GM19438 (cell line): Measurements from ENCODE around the gene PTX4.

Experiments
- ATAC-seq: cut with Tn5 transposase; IDR thresholded peaks from one replicate; pipeline ENCODE4 v1.9.1; 2021; ENCODE audit warnings: low read depth; ENCODE audit not compliant: unreplicated experiment

Gene PTX4

GRCh38 chr16:1488619-1489018 is at the start of gene PTX4:
TSS of gene PTX4 (minus strand) at chr16:1488944. CDS start at chr16:1488909, 35 bp downstream.
- ATAC-seq: no peak

GRCh38 chr16:1537763-1538289 is 49.1 kb upstream of the PTX4 start:
- ATAC-seq: no peak

DNA sequence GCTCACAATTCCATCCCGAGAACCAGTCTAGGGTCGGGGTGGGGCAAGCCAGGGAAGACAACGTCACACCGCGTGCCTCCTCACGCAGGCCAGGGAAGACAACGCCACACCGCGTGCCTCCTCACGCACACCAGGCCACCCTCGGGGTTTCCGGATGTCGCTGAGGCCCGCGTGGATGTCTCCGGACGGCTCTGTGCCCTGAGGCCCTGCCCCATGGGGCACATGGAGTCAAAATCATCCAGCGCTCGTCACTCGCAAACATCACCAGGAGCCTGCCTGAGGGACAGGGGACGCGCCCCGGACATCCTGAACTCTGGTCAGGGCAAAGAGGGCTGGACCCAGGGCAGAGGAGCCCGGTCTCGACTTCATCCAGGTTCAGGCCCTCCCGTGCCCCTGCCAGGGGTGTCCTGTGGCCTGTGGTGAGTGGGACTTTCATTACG is 48.4 kb upstream of the PTX4 start:
- no peak for ATAC-seq

GRCh38 chr16:1536601-1537000 is 47.9 kb upstream of the PTX4 start:
- no peak for ATAC-seq

DNA sequence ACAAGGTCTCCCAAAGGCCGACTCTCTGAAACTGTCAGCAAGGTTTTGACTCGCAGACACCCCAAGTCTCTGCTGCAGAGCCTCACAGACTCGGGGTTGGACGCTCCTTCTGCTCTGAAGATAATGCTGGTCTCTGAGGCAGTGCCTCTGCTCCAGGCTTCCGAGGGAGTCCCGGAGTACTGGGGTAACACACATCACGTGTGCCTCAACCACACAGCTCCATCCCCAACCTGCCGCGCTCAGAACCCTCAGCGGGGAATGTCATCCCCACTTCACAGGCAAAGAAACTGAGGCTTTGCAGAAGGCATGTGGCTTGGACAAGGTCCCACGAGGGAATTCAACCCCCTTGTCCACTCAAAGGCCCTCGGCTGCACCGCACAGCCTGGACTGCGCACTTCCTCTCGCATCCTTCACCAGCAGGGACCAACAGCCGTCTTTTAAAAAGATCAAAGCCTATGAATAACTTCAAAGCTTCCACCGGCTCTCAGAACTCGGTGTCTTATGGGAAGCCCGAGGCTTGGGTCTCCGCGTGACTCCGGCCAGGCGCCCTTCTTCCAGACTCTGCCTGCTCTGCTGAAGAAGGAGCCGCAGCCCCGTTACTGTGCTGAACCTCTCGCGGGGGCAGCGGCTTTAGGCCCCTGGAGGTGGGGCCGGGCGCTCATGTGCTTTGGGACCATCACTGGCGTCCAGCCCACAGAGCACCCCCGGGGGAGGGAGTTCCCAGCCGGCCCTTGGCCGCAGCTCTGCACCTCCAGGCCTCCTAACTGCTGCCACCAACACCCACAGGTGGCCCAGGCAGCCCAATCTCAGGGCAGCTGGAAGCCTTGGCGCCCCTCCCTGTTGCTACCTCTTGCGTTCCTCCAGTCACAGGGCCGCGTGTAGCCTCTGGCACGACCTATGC is 46.9 kb upstream of the PTX4 start:
- no peak for ATAC-seq

- no peak for ATAC-seq
Observed at GRCh38 chr16:1534021-1535020, 45.6 kb upstream of the PTX4 start.

- ATAC-seq: no peak
Observed at GRCh38 chr16:1533443-1533951, 44.8 kb upstream of the PTX4 start, which contains the start of gene TMEM204. TSS of gene TMEM204 (plus strand) at chr16:1533666. CDS start at chr16:1534276, 610 bp downstream.

GRCh38 chr16:1532771-1533170 is 44.0 kb upstream of the PTX4 start:
- ATAC-seq: no peak

DNA sequence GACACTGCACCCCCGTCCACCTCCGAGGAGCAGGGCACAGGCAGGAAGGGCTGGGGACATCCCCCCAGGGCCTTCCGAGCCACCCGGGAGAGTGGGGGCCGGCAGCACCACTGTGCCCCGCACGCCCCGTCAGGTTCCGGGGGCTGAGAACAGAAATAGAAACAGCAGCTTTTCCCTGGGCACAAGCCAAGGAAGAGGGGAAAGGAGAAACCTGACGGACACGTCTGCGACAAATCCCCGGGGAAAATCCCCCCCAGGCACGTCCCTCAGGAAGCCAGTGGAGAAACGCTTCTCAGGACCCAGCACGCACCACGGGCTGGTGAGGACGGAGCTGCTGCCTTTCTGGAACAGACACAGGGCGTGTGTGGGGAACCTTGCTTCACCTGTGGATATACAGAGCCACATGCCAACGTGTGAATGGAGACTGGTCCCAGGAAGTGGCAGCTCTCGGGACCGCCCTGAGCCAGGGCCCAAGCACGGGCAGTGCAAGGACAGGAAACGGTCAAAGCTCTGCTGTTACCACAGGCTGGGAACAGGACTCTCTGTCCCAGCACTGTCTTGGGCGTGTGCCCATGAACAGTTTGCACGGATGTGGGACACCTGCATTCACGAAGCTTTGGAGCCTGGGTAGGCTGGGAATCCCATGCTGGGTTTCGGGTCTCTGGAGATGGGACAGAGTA is 43.5 kb upstream of the PTX4 start:
- no peak for ATAC-seq

DNA sequence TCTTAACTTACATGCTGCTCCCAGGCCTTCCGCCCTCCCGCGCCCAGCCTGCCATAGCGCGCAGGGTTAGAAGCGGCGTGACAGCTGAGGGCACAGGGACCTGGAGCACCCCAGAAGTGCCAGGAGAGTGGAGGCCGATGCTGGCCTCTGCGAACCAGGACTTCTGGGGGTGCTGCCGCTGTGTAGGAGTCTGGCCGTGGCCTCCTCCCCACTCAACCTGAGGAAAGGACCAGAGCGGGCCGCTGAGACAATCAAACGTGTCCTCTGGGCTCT is 42.8 kb upstream of the PTX4 start:
- ATAC-seq: no peak

- ATAC-seq: no peak
Observed at GRCh38 chr16:1530883-1531637, 42.3 kb upstream of the PTX4 start.

DNA sequence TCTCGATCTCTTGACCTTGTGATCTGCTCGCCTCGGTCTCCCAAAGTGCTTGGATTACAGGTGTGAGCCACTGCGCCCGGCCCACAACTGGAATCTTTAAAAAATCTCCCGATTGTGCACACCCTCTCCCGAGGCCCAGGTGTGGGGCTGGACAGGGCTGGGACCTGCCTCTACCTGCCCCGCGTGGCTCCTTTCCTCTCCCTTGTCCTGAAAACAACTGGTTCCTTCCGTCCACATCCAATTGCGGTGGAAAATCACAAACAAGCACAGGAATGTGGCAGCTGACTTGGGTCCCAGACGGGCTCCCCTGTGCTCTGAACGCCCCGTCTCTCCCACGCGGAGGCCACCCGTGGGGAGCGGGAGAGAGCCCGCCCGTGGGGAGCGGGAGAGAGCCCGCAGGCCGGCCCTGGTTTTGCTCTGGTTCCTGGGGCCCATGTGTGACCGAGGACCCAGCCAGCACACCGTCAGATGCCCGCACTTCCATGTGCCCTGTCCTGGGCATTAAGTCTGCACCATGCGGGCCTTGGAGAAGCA is 41.7 kb upstream of the PTX4 start:
- ATAC-seq: no peak

- no peak for ATAC-seq
Observed at GRCh38 chr16:1528921-1529537, 40.3 kb upstream of the PTX4 start.

DNA sequence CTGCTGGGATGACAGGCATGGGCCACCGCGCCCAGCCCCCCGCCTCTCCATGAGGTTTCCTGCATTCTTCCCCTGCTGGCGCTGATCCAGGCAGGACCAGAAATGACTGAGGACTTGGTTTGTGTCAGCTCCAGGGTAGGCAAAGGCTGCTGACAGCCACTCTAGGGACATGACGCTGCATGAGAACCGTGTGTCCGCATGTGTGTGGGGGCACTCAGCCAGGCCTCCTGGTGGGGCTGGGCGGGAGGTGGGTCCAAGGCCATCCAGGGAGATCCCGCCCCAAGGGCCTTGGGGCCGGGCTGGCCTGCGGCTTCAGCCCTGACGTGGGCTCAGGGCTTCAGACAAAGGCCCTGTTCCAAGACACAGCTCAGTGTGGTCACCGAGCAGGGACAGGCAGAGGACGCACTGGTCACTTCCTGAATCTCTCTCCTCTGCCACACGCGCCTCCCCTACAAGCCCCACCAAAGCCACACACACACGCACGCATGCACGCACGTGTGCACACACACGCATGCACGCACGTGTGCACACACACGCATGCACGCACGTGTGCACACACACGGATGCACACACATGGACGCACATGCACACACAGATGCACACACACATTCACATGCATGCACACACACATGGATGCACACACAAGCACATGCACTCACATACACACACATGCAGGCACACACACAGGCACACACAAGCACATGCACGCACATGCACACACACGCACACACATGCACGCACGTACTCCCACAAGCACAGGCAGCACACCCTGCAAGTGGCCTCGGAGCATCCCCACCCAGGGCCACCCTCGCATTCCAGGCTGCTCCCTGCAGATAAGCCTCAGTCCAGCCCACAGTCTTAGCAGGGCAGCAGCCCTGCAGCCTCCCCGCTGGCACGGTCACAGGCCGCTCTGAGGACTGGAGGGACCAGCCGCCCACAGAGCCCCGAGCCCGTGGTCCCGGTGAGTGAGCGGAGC is 39.4 kb upstream of the PTX4 start:
- no peak for ATAC-seq

DNA sequence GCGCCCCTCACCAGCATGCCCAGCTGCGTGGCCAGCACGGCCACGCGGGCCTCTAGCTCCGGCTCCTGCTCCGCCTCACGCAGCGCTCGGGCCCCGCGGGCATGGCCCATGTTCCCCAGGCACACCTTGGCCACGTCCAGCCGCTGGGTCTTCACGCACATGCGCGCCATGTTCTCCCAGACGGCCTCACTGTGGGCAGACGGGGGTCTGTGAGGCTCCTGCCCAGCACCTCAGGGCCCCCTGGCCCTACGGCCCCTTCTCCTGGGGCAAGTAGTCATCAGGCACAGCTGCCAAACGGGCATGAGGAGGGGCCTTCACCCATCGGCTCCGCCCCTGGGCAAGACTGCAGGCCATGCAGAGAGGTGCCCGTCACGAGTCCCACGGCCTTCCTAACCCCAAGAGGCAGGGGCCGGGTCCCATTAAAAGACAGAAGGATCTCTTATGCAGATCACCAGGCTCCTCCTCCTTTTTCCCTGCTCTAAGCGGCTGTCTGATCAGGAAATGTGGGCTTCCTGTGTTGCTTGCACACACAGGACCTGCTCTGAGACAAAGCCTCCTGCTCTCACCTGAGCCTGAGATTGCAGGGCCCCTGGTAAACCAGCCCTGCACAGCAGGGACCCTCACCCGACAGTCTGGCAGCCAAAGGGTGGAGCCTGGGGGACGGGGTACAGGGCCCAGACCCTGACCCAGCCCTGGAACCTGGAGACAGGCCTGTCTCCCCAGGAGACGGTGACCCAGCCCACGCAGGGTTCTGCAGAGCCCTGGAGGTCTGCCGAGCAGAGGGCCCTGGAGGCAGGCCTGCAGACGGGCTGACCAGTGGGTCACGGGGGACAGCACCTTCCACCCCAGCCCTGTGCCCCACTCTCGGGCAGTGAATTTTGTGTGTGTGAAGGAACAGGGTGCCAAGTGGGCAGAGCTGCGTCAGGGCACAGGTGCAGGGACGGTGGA is 38.1 kb upstream of the PTX4 start:
- ATAC-seq: no peak

- ATAC-seq: no peak
Observed at GRCh38 chr16:1525871-1526607, 37.3 kb upstream of the PTX4 start.
